H9 (cell line): ENCODE results near the gene DIP2C. TPM values are rescaled to one million over a fixed set of nuclear protein-coding genes. Genes with fewer than 3 reads are reported as not detected.

ENCODE experiments used
- DNase-seq: peaks from one replicate; pipeline ENCODE4 v3.0.0-alpha.2; 2017
- H2AFZ ChIP-seq: one replicate; pipeline ENCODE4 v1.6.1; 2013; ENCODE audit warnings: mild to moderate bottlenecking, low read length, control low read depth, moderate library complexity
- H2AK5ac ChIP-seq: 2 replicates; pipeline ENCODE4 v1.6.1; 2013; ENCODE audit warnings: low read length, control low read depth, mixed read lengths; ENCODE audit not compliant: insufficient read length
- H2BK120ac ChIP-seq: one replicate; pipeline ENCODE4 v1.6.1; 2013; ENCODE audit warnings: low read depth, mild to moderate bottlenecking, low read length, control low read depth, inconsistent platforms; ENCODE audit not compliant: poor library complexity, severe bottlenecking
- H2BK12ac ChIP-seq: 2 replicates; pipeline ENCODE4 v1.6.1; 2013; ENCODE audit warnings: low read length, control low read depth, mixed read lengths, low read depth; ENCODE audit not compliant: insufficient read length
- H2BK15ac ChIP-seq: 2 replicates; pipeline ENCODE4 v1.6.1; 2013; ENCODE audit warnings: low read depth, low read length, control low read depth
- H2BK20ac ChIP-seq: one replicate; pipeline ENCODE4 v1.6.1; 2013; ENCODE audit warnings: low read depth, mild to moderate bottlenecking, low read length, control low read depth, inconsistent platforms; ENCODE audit not compliant: poor library complexity, severe bottlenecking
- H2BK5ac ChIP-seq: 2 replicates; pipeline ENCODE4 v1.6.1; 2013; ENCODE audit warnings: low read length, control low read depth, mixed read lengths; ENCODE audit not compliant: insufficient read length
- H3K14ac ChIP-seq: 2 replicates; pipeline ENCODE4 v1.6.1; 2013; ENCODE audit warnings: low read length, control low read depth; ENCODE audit not compliant: insufficient read depth
- H3K18ac ChIP-seq: 2 replicates; pipeline ENCODE4 v1.6.1; 2013; ENCODE audit warnings: low read depth, mild to moderate bottlenecking, mixed read lengths, low read length, control low read depth; ENCODE audit not compliant: insufficient read length
- H3K23ac ChIP-seq: 2 replicates; pipeline ENCODE4 v1.6.1; 2013; ENCODE audit warnings: low read length, control low read depth, mixed read lengths, low read depth; ENCODE audit not compliant: insufficient read length
- H3K23me2 ChIP-seq: 2 replicates; pipeline ENCODE4 v1.6.1; 2013; ENCODE audit warnings: low read depth, mild to moderate bottlenecking, mixed read lengths, low read length, control low read depth; ENCODE audit not compliant: insufficient read length, poor library complexity, severe bottlenecking
- H3K27ac ChIP-seq: 2 replicates; pipeline ENCODE4 v1.5.1; 2013; ENCODE audit warnings: low read length, control low read depth, mixed read lengths, low read depth; ENCODE audit not compliant: insufficient read length
- H3K27me3 ChIP-seq: 2 replicates; pipeline ENCODE4 v1.6.1; 2013; ENCODE audit warnings: low read length, control low read depth, inconsistent platforms; ENCODE audit not compliant: insufficient read depth
- H3K4ac ChIP-seq: 2 replicates; pipeline ENCODE4 v1.6.1; 2013; ENCODE audit warnings: low read depth, mild to moderate bottlenecking, control low read depth, inconsistent platforms, low read length, moderate library complexity
- H3K4me1 ChIP-seq: 2 replicates; pipeline ENCODE4 v1.6.1; 2013; ENCODE audit warnings: low read length, control low read depth, inconsistent platforms; ENCODE audit not compliant: insufficient read depth
- H3K4me2 ChIP-seq: 2 replicates; pipeline ENCODE4 v1.6.1; 2013; ENCODE audit warnings: low read length, control low read depth, mixed read lengths; ENCODE audit not compliant: insufficient read length, insufficient read depth
- H3K56ac ChIP-seq: 2 replicates; pipeline ENCODE4 v1.6.1; 2013; ENCODE audit warnings: low read depth, mild to moderate bottlenecking, mixed read lengths, low read length, control low read depth; ENCODE audit not compliant: insufficient read length
- H3K79me1 ChIP-seq: 2 replicates; pipeline ENCODE4 v1.6.1; 2013; ENCODE audit warnings: low read depth, mild to moderate bottlenecking, moderate library complexity, low read length, control low read depth, inconsistent platforms; ENCODE audit not compliant: insufficient read depth, poor library complexity, severe bottlenecking
- H3K79me2 ChIP-seq: 2 replicates; pipeline ENCODE4 v1.6.1; 2013; ENCODE audit warnings: low read length, control low read depth, inconsistent platforms; ENCODE audit not compliant: insufficient read depth
- H3K9ac ChIP-seq: 2 replicates; pipeline ENCODE4 v1.6.1; 2013; ENCODE audit warnings: low read length, control low read depth, mixed read lengths; ENCODE audit not compliant: insufficient read length; ENCODE audit errors: extremely low read depth
- H3K9me3 ChIP-seq: one replicate; pipeline ENCODE4 v1.6.1; 2013; ENCODE audit warnings: low read depth, low read length, inconsistent platforms; ENCODE audit not compliant: control insufficient read depth
- H3T11ph ChIP-seq: one replicate; pipeline ENCODE4 v1.6.1; 2013; ENCODE audit warnings: mild to moderate bottlenecking, low read length, control low read depth, inconsistent platforms
- H4K20me1 ChIP-seq: one replicate; pipeline ENCODE4 v1.6.1; 2013; ENCODE audit not compliant: control insufficient read depth, insufficient read length, insufficient read depth
- H4K5ac ChIP-seq: 2 replicates; pipeline ENCODE4 v1.6.1; 2013; ENCODE audit warnings: low read depth, mild to moderate bottlenecking, mixed read lengths, low read length, control low read depth; ENCODE audit not compliant: insufficient read length
- H4K8ac ChIP-seq: replicated peaks from 2 replicates; pipeline ENCODE4 v1.6.1; 2013; ENCODE audit warnings: low read length, control low read depth, mixed read lengths, low read depth; ENCODE audit not compliant: insufficient read length
- H4K91ac ChIP-seq: 2 replicates; pipeline ENCODE4 v1.6.1; 2013; ENCODE audit warnings: low read depth, mild to moderate bottlenecking, moderate library complexity, mixed read lengths, low read length, control low read depth; ENCODE audit not compliant: insufficient read length
- H3K27ac Mint-ChIP-seq, 3 experiments: 2 replicates in 2 of 3; 3 replicates in 1 of 3; pipeline ENCODE4 v1.8.0; 2020 to 2021; ENCODE audit warnings: mixed read lengths in 3 of 3, mild to moderate bottlenecking in 1 of 3, moderate library complexity in 1 of 3
- H3K27me3 Mint-ChIP-seq: 2 replicates; pipeline ENCODE4 v1.8.0; 2021; ENCODE audit warnings: low read depth, mild to moderate bottlenecking, moderate library complexity, mixed read lengths
- H3K36me3 Mint-ChIP-seq, 3 experiments: 2 replicates in 2 of 3; 3 replicates in 1 of 3; pipeline ENCODE4 v1.8.0; 2020 to 2021; ENCODE audit warnings: low read depth in 3 of 3, mixed read lengths in 3 of 3; ENCODE audit not compliant: insufficient read depth in 1 of 3
- H3K4me1 Mint-ChIP-seq, 2 experiments: 2 replicates each; pipeline ENCODE4 v1.8.0; 2020; ENCODE audit warnings: mixed read lengths in 2 of 2
- H3K4me3 Mint-ChIP-seq, 2 experiments: 2 replicates in 1 of 2; 3 replicates in 1 of 2; pipeline ENCODE4 v1.8.0; 2020 to 2021; ENCODE audit warnings: mild to moderate bottlenecking in 2 of 2, mixed read lengths in 2 of 2, moderate library complexity in 1 of 2
- H3K9me3 Mint-ChIP-seq, 2 experiments: 2 replicates in 1 of 2; 3 replicates in 1 of 2; pipeline ENCODE4 v1.8.0; 2020; ENCODE audit warnings: mild to moderate bottlenecking in 2 of 2, mixed read lengths in 2 of 2, moderate library complexity in 1 of 2
- WGBS: extraction: QIAGEN DNeasy Blood & Tissue Kit; methylation state at CpG from one replicate; pipeline ENCODE4 v1.1.7; 2013; ENCODE audit warnings: missing lambda C conversion rate, low lambda C conversion rate, mixed read lengths; ENCODE audit not compliant: insufficient read length; ENCODE audit errors: extremely low coverage; 5-methylcytosine and 5-hydroxymethylcytosine counted together
- total RNA-seq: library from RNA; stranded (reverse); gene quantifications from 2 replicates; pipeline ENCODE4 v1.2.1, GENCODE V29; 2021
- TF ChIP-seq, protein P1 (sequence below): fragments of 200-600 bp; sonication (generic); conservative IDR thresholded peaks from 3 replicates; pipeline ENCODE4 v1.8.0; 2021; ENCODE audit warnings: antibody characterized with exemption, mild to moderate bottlenecking

DIP2C gene
- total RNA-seq, 1 experiment from 2014 or later, result 7.9 TPM

DNA sequence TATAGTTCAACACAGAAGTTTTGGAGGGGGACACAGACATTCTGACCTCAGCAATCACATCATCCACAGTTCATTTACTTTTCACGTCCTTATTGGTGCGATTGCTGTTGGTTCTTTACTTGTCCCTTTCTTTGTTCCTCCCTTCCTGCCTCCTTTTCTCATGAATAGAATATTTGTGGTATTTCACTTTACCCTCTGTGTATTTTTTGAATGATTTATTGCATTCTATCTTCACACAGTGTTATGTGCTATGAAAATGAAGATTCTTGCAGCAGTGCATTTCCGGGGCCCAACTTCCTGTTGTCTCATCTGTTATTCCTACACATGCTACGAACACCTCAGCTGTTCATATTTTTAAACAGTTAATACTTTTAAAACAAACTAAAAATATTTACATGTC, 374.6 kb downstream of the DIP2C start:
- H3K27me3 Mint-ChIP-seq, result no peaks in the 10 kb centered on the region
- no peak overlapping the region for H2BK5ac ChIP-seq
- no peaks in the 10 kb centered on the region for H3K79me2 ChIP-seq
- peaks cover 0 to 6% (median 5%) of the 10 kb centered on the region in 3 experiments; a peak in 3 of 7 replicates for H3K36me3 Mint-ChIP-seq
- no peaks in the 10 kb centered on the region for H3K9me3 ChIP-seq
- H3K56ac ChIP-seq, result no peak overlapping the region
- no CpG with 5 or more reads among the region's 4 CpGs for WGBS
- no peak overlapping the region for H2BK15ac ChIP-seq
- H3K79me1 ChIP-seq, result no peaks in the 10 kb centered on the region
- no peak overlapping the region for H4K91ac ChIP-seq
- H3K18ac ChIP-seq, result no peak overlapping the region
- H2BK120ac ChIP-seq, result no peak overlapping the region
- TF ChIP-seq, protein P1, sequence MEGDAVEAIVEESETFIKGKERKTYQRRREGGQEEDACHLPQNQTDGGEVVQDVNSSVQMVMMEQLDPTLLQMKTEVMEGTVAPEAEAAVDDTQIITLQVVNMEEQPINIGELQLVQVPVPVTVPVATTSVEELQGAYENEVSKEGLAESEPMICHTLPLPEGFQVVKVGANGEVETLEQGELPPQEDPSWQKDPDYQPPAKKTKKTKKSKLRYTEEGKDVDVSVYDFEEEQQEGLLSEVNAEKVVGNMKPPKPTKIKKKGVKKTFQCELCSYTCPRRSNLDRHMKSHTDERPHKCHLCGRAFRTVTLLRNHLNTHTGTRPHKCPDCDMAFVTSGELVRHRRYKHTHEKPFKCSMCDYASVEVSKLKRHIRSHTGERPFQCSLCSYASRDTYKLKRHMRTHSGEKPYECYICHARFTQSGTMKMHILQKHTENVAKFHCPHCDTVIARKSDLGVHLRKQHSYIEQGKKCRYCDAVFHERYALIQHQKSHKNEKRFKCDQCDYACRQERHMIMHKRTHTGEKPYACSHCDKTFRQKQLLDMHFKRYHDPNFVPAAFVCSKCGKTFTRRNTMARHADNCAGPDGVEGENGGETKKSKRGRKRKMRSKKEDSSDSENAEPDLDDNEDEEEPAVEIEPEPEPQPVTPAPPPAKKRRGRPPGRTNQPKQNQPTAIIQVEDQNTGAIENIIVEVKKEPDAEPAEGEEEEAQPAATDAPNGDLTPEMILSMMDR, result no peak
- no peak overlapping the region for H3K4me2 ChIP-seq
- no peaks in the 10 kb centered on the region for H3K27me3 ChIP-seq
- no peak overlapping the region for H2AFZ ChIP-seq
- no peaks in the 10 kb centered on the region for H4K20me1 ChIP-seq
- H3K14ac ChIP-seq, result no peak overlapping the region
- no peak overlapping the region for H2AK5ac ChIP-seq
- no peak overlapping the region for H3K4me3 Mint-ChIP-seq
- H3K27ac Mint-ChIP-seq, result no peak overlapping the region
- no peak overlapping the region for H3K9ac ChIP-seq
- H4K8ac ChIP-seq, result no peak overlapping the region
- DNase-seq, result no peak
- no peak overlapping the region for H4K5ac ChIP-seq
- no peaks in the 10 kb centered on the region for H3K23me2 ChIP-seq
- no peak overlapping the region for H2BK20ac ChIP-seq
- H3K27ac ChIP-seq, result no peak overlapping the region
- H2BK12ac ChIP-seq, result no peak overlapping the region
- H3K4me1 Mint-ChIP-seq, result no peaks in the 10 kb centered on the region
- H3K4me1 ChIP-seq, result no peaks in the 10 kb centered on the region
- H3K4ac ChIP-seq, result no peak overlapping the region
- H3K9me3 Mint-ChIP-seq, result no peaks in the 10 kb centered on the region
- no peak overlapping the region for H3K23ac ChIP-seq
- no peak overlapping the region for H3T11ph ChIP-seq
